Transverse colon (tissue), 3 donors: ENCODE measurements around the gene MTERF4.

Source experiments
- POLR2A ChIP-seq: fragments of 450-650 bp; IDR thresholded peaks from one replicate; pipeline ENCODE4 v1.6.1; 2016; ENCODE audit warnings: antibody characterized with exemption, mild to moderate bottlenecking, moderate library complexity
- TF ChIP-seq, protein P1 (sequence below), 5 experiments: fragments of 200-600 bp in 3 of 5; fragments of 450-650 bp in 2 of 5; sonication (generic) in 3 of 5; IDR thresholded peaks; 1 replicate in 2 of 5; 2 replicates in 3 of 5; pipeline ENCODE4 v1.5.1; 2016 to 2017; ENCODE audit warnings: antibody characterized with exemption in 5 of 5, inconsistent platforms in 3 of 5, mild to moderate bottlenecking in 2 of 5, moderate library complexity in 1 of 5

- TF ChIP-seq, protein P1, sequence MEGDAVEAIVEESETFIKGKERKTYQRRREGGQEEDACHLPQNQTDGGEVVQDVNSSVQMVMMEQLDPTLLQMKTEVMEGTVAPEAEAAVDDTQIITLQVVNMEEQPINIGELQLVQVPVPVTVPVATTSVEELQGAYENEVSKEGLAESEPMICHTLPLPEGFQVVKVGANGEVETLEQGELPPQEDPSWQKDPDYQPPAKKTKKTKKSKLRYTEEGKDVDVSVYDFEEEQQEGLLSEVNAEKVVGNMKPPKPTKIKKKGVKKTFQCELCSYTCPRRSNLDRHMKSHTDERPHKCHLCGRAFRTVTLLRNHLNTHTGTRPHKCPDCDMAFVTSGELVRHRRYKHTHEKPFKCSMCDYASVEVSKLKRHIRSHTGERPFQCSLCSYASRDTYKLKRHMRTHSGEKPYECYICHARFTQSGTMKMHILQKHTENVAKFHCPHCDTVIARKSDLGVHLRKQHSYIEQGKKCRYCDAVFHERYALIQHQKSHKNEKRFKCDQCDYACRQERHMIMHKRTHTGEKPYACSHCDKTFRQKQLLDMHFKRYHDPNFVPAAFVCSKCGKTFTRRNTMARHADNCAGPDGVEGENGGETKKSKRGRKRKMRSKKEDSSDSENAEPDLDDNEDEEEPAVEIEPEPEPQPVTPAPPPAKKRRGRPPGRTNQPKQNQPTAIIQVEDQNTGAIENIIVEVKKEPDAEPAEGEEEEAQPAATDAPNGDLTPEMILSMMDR (IDR thresholded peaks at IDR 0.05), result no peak
- TF ChIP-seq POLR2A, result no peak
Measured at GRCh38 chr2:241061275-241061674, 40.8 kb downstream of the MTERF4 start.
